Measurements from ENCODE around the gene ATXN1. TPM values are rescaled to one million over a fixed set of nuclear protein-coding genes. Genes with fewer than 3 reads are reported as not detected.

The ATXN1 gene
- total RNA-seq, 1 experiment from 2014 or later: 5.6 TPM

DNA sequence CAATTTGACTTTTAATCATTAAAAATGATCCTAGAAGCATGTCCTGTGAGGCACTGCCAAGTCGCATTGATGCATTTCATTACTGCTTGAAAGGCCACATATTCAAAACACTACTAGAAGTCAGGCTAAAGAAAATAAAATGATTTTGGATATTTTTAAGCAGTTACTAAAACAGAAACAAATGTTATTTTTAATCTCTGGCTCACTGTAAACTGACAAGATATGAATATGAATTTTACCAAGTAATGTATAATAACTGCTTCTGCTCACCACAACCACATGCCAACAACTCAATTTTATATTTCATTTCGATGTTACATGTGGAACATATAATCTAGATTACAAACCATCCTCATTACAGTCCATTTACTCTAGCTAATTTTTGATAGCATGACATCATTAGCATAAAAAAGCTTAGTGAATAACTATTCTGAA, 90.6 kb downstream of the ATXN1 start:
- Histone ChIP-seq H3K23me2 (ENCODE audit: insufficient read length, low read depth, low read length, poor library complexity, severe bottlenecking) (no peaks in the 10 kb centered on the region), H3K23ac (ENCODE audit: insufficient read length, low read depth, low read length) (no peak overlapping the region), H2BK120ac (ENCODE audit: low read depth, low read length, poor library complexity, severe bottlenecking) (no peak overlapping the region), H2BK12ac (ENCODE audit: insufficient read length, low read depth, low read length) (no peak overlapping the region), H3K4me1 (ENCODE audit: insufficient read depth, low read length) (no peaks in the 10 kb centered on the region; the same call in 1 of the 2 replicates), H2AFZ (ENCODE audit: low read length) (no peak overlapping the region), H2BK15ac (ENCODE audit: low read depth, low read length) (no peak overlapping the region), H3K27me3 (ENCODE audit: insufficient read depth, low read length) (no peaks in the 10 kb centered on the region), H4K8ac (replicated peaks; ENCODE audit: insufficient read length, low read depth, low read length) (no peak overlapping the region), H2AK5ac (ENCODE audit: insufficient read length, low read length) (no peak overlapping the region), H3K9me3 (ENCODE audit: control insufficient read depth, low read depth, low read length) (no peaks in the 10 kb centered on the region), H4K20me1 (ENCODE audit: control insufficient read depth, insufficient read depth, insufficient read length) (no peaks in the 10 kb centered on the region), H3T11ph (ENCODE audit: low read length) (no peak overlapping the region), H3K14ac (ENCODE audit: insufficient read depth, low read length) (no peak overlapping the region), H3K79me1 (ENCODE audit: insufficient read depth, low read depth, low read length, poor library complexity, severe bottlenecking) (no peaks in the 10 kb centered on the region), H4K91ac (ENCODE audit: insufficient read length, low read depth, low read length) (no peak overlapping the region), H4K5ac (ENCODE audit: insufficient read length, low read depth, low read length) (no peak overlapping the region), H3K9ac (ENCODE audit: extremely low read depth, insufficient read length, low read length) (no peak overlapping the region), H3K56ac (ENCODE audit: insufficient read length, low read depth, low read length) (no peak overlapping the region), H3K18ac (ENCODE audit: insufficient read length, low read depth, low read length) (no peak overlapping the region), H3K79me2 (ENCODE audit: insufficient read depth, low read length) (no peaks in the 10 kb centered on the region), H2BK5ac (ENCODE audit: insufficient read length, low read length) (no peak overlapping the region), H3K27ac (ENCODE audit: insufficient read length, low read depth, low read length) (no peak overlapping the region), H3K4me2 (ENCODE audit: insufficient read depth, insufficient read length, low read length) (no peak overlapping the region), H3K4ac (ENCODE audit: low read depth, low read length) (no peak overlapping the region), H2BK20ac (ENCODE audit: low read depth, low read length, poor library complexity, severe bottlenecking) (no peak overlapping the region)
- Mint-ChIP-seq H3K4me1 (peaks cover 9 to 17% of the 10 kb centered on the region in 2 experiments), H3K9me3 (no peaks in the 10 kb centered on the region), H3K27ac (no peak overlapping the region), H3K27me3 (ENCODE audit: low read depth) (no peaks in the 10 kb centered on the region), H3K36me3 (ENCODE audit: insufficient read depth in 1 of 3, low read depth in 3 of 3) (no peaks in the 10 kb centered on the region), H3K4me3 (no peak overlapping the region)
- no CpG with 5 or more reads among the region's 2 CpGs for WGBS (ENCODE audit: extremely low coverage, insufficient read length, low lambda C conversion rate)
- no peak for DNase-seq
- TF ChIP-seq, protein P1, sequence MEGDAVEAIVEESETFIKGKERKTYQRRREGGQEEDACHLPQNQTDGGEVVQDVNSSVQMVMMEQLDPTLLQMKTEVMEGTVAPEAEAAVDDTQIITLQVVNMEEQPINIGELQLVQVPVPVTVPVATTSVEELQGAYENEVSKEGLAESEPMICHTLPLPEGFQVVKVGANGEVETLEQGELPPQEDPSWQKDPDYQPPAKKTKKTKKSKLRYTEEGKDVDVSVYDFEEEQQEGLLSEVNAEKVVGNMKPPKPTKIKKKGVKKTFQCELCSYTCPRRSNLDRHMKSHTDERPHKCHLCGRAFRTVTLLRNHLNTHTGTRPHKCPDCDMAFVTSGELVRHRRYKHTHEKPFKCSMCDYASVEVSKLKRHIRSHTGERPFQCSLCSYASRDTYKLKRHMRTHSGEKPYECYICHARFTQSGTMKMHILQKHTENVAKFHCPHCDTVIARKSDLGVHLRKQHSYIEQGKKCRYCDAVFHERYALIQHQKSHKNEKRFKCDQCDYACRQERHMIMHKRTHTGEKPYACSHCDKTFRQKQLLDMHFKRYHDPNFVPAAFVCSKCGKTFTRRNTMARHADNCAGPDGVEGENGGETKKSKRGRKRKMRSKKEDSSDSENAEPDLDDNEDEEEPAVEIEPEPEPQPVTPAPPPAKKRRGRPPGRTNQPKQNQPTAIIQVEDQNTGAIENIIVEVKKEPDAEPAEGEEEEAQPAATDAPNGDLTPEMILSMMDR (conservative IDR thresholded peaks at IDR 0.05): no peak
